H1 (cell line): ENCODE data around the gene LGALS16.

Source experiments
- BACH1 ChIP-seq: IDR thresholded peaks from 2 replicates; pipeline ENCODE4 v1.6.1; 2012; ENCODE audit warnings: low read length, improper control_type of control experiment
- BRCA1 ChIP-seq: IDR thresholded peaks from 2 replicates; pipeline ENCODE4 v1.6.1; 2012; ENCODE audit warnings: low read depth, low read length, improper control_type of control experiment
- CHD1 ChIP-seq: IDR thresholded peaks from 2 replicates; pipeline ENCODE4 v1.6.1; 2012; ENCODE audit warnings: low read depth, low read length, improper control_type of control experiment
- CTCF ChIP-seq, 3 experiments: IDR thresholded peaks; 1 replicate in 2 of 3; 2 replicates in 1 of 3; pipeline versions ENCODE4 v1.5.1 to v1.6.1; 2011; ENCODE audit warnings: low read length in 3 of 3, mild to moderate bottlenecking in 3 of 3, inconsistent platforms in 2 of 3, low read depth in 1 of 3, moderate library complexity in 1 of 3; ENCODE audit not compliant: insufficient read depth in 1 of 3; ENCODE audit errors: control extremely low read depth in 1 of 3
- SIRT6 ChIP-seq: IDR thresholded peaks from one replicate; pipeline ENCODE4 v1.7.1; 2012; ENCODE audit warnings: low read length, inconsistent platforms
- SP1 ChIP-seq: IDR thresholded peaks from 2 replicates; pipeline ENCODE4 v1.6.1; 2011; ENCODE audit warnings: low read depth, low read length
- SP2 ChIP-seq: IDR thresholded peaks from 2 replicates; pipeline ENCODE4 v1.6.1; 2012; ENCODE audit warnings: mild to moderate bottlenecking, low read length, inconsistent platforms

DNA sequence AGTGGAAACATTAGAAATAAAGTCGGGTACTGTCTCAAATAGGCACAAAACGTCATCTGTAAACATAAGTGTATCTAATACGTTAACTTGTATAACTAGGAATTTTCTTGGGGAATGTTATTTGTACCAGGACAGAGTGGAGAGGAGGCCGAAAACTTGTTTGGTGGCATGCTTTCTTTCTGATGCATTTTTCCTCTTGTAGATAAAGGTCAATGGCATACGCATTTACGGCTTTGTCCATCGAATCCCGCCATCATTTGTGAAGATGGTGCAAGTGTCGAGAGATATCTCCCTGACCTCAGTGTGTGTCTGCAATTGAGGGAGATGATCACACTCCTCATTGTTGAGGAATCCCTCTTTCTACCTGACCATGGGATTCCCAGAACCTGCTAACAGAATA lies 48.7 kb upstream of the LGALS16 start:
- TF ChIP-seq CTCF (IDR thresholded peaks at IDR 0.05; ENCODE audit: control extremely low read depth in 1 of 3, insufficient read depth in 1 of 3, low read depth in 1 of 3, low read length in 3 of 3) = no peak
- TF ChIP-seq SP2 = no peak
- no peak for TF ChIP-seq BACH1
- no peak for TF ChIP-seq BRCA1
- TF ChIP-seq CHD1 = no peak
- no peak for TF ChIP-seq SIRT6
- TF ChIP-seq SP1 = no peak
